Activated CD4-positive, alpha-beta T cell treated with anti-CD3 and anti-CD28 coated beads, Interleukin-2, amount 50 U/mL, for 24 hours (primary cell): ENCODE measurements around the gene ZNF780B.
A peak's percentile ranks its signal among the peaks of the same experiment; 100 is the strongest.
"Not testable (repeated sequence)": the region's sequence is repeated elsewhere in the genome, so short reads cannot be mapped to it uniquely, and the experiment has no call there.

ENCODE experiments used
- DNase-seq, 2 donors: peaks; one replicate each; pipeline ENCODE4 v3.0.0-alpha.2; 2020; ENCODE audit warnings: low read depth in 1 of 2, low spot score in 1 of 2

The ZNF780B gene

GRCh38 chr19:40038047-40038446, 18.0 kb downstream of the ZNF780B start:
- DNase-seq = not testable (repeated sequence)

DNA sequence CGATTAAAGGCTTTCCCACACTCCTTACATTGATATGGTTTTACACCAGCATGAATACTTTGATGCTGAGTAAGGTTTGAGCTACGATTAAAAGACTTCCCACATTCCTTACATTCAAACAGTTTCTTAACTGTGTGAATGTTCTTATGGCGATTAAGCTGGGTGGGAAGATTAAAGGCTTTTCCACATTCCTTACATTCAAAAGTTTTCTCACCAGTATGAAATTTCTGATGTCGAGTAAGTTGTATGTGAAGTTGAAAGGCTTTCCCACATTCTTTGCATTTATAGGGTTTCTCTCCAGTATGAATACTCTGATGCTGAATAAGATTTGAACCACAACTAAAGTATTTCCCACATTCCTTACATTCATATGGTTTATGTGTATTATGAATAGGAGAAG, 20.0 kb downstream of the ZNF780B start:
- no peak for DNase-seq

DNA sequence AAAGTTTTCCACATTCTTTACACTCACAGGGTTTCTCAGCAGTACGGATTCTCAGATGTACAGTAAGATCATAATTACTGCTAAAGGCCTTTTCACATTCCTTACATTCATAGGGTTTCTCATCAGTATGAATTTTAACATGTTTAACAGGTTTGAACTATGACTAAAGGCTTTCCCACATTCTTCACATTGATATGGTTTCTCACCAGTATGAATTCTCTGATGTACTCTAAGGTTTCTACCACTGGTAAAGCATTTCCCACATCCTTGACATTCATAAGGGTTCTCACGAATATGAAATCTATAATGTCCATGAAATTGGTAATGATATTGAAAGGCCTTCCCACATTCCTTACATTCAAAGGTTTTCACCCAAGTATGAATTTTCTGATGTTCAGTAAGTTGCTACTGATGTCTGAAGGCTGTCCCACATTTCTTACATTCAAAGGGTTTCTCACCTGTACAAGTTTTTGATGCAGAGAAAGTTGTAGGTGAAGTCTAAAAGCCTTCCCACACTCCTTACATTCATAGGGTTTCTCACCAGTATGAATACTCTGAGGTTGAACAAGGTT, 22.0 kb downstream of the ZNF780B start:
- no peak for DNase-seq

GRCh38 chr19:40026597-40026970, 29.4 kb downstream of the ZNF780B start:
- no peak for DNase-seq

DNA sequence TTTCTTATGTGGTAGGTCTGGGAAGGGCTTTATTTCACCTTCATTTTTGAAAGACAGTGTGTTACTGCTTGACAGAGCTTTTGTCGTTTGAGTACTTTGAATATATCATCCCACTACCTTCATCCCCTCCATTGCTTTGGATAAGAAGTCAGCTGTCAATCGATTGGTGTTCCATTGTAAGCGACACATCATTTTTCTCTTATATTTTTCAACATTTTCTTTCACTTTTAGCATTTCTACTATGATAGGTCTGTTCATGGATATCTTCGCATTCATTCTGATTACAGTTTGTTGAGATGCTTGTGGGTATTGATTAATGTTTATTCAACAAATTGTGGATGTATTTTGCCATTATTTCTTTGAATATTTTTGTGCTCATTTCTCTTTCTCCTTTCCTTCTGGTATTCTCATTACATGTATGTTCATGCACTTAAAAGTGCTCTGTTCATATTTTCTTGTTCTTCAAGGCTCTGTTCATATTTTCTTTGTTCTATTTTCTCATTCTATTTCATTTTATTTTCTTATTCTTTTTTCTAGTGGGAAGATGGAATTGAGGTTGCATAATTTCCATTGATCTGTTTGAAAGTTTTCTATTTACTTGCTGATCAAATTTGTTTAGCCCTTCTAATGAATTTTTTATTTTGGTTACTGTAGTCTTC, 30.0 kb downstream of the ZNF780B start:
- no peak for DNase-seq

DNA sequence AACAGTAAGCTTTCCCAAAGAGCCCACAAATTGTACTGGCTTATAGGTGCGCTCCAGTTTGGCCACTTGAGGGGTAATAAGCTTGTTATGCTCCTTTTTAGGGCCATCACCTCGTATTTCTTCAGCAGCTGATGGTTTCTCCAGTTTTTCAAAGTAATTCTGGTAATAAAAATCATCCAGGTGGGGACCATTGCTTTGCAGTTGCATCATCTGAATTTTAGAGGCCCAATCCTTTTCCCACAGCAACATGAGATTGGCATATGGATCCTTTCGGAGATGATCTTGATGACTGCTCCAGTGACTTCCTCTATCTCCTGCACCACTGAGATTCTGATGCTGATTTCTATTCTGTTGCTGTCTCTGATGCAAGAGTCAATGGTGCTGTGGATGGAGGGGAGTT, 32.1 kb downstream of the ZNF780B start:
- DNase-seq = no peak

- no peak for DNase-seq
Observed at GRCh38 chr19:40013991-40014390, 42.0 kb downstream of the ZNF780B start.

- no peak for DNase-seq
Observed at GRCh38 chr19:40009674-40010073, 46.4 kb downstream of the ZNF780B start.

DNA sequence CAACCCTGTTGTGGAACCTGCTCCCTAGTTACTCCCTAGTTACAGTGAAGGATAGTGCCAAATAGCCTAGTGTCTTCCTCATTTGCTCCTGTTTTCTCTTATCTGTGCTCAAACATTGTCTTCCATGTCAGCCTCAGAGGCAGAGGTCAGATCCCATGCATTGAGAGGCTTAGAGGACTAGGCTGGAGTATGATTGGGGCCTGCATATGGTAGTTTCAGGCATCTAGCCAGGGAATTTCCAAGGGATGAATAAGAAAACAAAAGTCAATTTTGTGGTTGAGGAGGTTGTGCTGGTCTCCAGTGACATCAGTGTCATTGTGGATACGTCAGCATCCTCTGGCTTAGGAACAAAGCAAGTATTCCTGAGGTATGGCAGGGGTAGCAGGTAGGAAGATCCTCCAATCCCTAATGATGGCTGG, 49.7 kb downstream of the ZNF780B start:
- DNase-seq = no peak

GRCh38 chr19:40005691-40006272, 50.2 kb downstream of the ZNF780B start:
- no peak for DNase-seq

DNA sequence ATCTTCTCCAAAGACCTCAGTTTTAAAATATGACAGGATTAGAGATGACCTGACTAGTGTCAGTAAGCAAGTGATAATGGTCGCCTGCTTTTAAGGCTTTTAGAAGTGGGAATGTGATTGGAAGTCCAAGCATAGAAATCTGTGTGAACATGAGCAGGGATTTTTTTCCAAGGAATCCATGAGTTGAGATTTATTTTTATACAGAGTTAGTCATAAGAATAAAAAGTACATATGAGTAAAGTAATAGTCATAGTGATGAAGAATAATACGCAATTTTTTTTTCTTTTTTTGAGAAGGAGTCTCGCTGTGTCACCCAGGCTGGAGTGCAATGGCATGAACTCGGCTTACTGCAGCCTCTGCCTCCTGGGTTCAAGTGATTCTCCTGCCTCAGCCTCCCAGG, 57.5 kb downstream of the ZNF780B start:
- DNase-seq = no peak

DNA sequence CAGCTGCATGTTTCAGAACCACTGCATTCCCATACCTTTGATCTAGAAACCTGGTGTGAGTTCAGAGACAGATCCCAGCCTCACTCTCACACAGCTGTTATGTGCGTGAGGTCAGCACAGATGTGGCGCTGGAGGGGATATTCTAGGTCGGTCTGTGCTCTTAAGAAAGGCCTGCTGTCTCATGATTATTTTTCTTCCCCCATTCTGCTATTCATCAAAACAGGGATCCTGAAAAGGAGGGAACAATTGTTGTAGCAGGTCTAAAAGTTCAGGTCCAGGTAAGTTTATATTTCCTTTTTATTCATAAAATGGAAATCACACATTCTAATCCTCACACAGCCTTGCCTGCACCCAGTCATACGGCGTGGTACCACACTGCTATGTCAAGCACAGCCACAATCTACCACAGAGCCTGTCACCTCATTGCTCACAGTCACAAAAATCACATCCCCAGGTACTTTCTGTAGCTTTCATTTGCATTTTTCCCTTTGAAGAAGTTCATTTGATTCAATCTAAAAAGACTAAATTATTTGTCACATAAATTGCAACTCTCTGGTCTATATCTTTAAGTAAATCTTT, 58.3 kb downstream of the ZNF780B start:
- DNase-seq = peak in 1 of 2 donors; percentile 16

GRCh38 chr19:39996811-39997637, 59.0 kb downstream of the ZNF780B start, which contains the start of gene ZNF546:
ZNF546 (plus strand) TSS chr19:39997060; CDS start chr19:39998327, 1,267 bp downstream.
- DNase-seq = peak; percentile 82 to 86

GRCh38 chr19:39996218-39996810, 59.7 kb downstream of the ZNF780B start:
- no peak for DNase-seq

GRCh38 chr19:39995794-39996193, 60.2 kb downstream of the ZNF780B start:
- DNase-seq = no peak

GRCh38 chr19:39994361-39994760, 61.7 kb downstream of the ZNF780B start:
- no peak for DNase-seq

DNA sequence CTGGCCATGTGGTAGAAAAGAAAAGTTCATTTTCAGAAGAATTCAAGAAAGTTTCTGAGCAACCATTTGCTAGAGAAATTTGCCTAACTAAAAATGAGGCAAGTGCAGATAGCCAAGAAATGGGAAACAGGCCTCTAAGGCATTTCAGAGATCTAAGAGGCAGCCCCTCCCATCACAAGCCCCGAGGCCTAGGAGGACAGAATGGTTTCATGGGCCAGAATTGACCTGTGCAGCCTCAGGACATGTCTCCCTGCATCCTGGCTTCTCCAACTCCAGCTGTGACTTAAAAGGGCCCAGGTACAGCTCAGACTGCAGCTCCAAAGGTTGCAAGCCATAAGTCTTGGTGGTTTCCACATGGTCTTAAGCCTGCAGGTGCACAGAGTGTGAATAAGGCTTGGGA, 62.4 kb downstream of the ZNF780B start:
- DNase-seq = no peak

DNA sequence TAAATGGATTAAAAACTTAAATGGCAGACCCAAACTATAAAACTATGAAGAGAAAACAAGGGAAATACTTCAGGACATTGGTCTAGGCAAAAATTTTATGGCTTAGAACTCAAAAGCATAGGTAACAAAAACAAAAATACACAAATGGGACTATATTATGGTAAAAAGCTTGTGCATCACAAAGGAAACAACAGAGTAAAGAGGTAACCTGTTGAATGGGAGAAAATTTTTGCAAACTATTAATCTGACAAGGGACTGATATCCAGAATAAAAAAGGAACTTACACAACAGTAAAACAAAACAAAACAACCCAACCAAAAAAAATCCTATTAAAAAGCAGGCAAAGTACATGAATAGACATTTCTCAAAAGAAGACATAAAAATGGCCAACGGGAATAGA, 68.4 kb downstream of the ZNF780B start:
- no peak for DNase-seq

GRCh38 chr19:39987167-39987566, 68.9 kb downstream of the ZNF780B start:
- no peak for DNase-seq

GRCh38 chr19:39986643-39987042, 69.4 kb downstream of the ZNF780B start:
- DNase-seq = no peak

GRCh38 chr19:39983695-39984300, 72.2 kb downstream of the ZNF780B start:
- DNase-seq = no peak
